Neural progenitor cell (in vitro differentiated cells): ENCODE results near the gene SLC5A2.

Source experiments
- CTCF ChIP-seq: fragments of 200-600 bp; sonication (generic); IDR thresholded peaks from 2 replicates; pipeline ENCODE4 v1.5.1; 2017; ENCODE audit warnings: antibody characterized with exemption, mild to moderate bottlenecking
- EZH2phosphoT487 ChIP-seq: fragments of 200-600 bp; sonication (generic); IDR thresholded peaks from 2 replicates; pipeline ENCODE4 v1.6.1; 2017; ENCODE audit warnings: antibody characterized with exemption

GRCh38 chr16:31441956-31442355 is 41.0 kb upstream of the SLC5A2 start:
- TF ChIP-seq CTCF (no peak), EZH2phosphoT487 (no peak)
